Stimulated activated CD4-positive, alpha-beta T cell treated with anti-CD3 and anti-CD28 coated beads, TNF-alpha, amount 100 ng/mL, for 1 hour (primary cell): ENCODE results near the gene BANP.
A peak's percentile ranks its signal among the peaks of the same experiment; 100 is the strongest.

Experiments used
- DNase-seq, 3 donors: peaks; one replicate each; pipeline ENCODE4 v3.0.0-alpha.2; 2020; ENCODE audit warnings: low read depth in 3 of 3, low spot score in 1 of 3

The BANP gene

GRCh38 chr16:87948735-87949070 is 2.5 kb upstream of the BANP start:
- no peak for DNase-seq

GRCh38 chr16:87949071-87949744 is 2.0 kb upstream of the BANP start:
- DNase-seq: no peak

GRCh38 chr16:87951552-87952538 is 611 bp downstream of the BANP start:
- DNase-seq: no peak

- no peak for DNase-seq
Observed at GRCh38 chr16:87952751-87953150, 1.5 kb downstream of the BANP start.

- no peak for DNase-seq
Observed at GRCh38 chr16:87953308-87954215, 2.3 kb downstream of the BANP start.

- DNase-seq: no peak
Observed at GRCh38 chr16:87954361-87954760, 3.1 kb downstream of the BANP start.

- DNase-seq: no peak
Observed at GRCh38 chr16:87954826-87955225, 3.6 kb downstream of the BANP start.

GRCh38 chr16:87955302-87956097 is 4.3 kb downstream of the BANP start:
- no peak for DNase-seq

GRCh38 chr16:87956098-87956364 is 4.8 kb downstream of the BANP start:
- DNase-seq: no peak

GRCh38 chr16:87956365-87957231 is 5.4 kb downstream of the BANP start:
- peak; percentile 23 to 43 (median 42) for DNase-seq

GRCh38 chr16:87957296-87958094 is 6.3 kb downstream of the BANP start:
- no peak for DNase-seq

- no peak for DNase-seq
Observed at GRCh38 chr16:87958632-87959031, 7.4 kb downstream of the BANP start.

GRCh38 chr16:87959391-87959990 is 8.3 kb downstream of the BANP start:
- DNase-seq: no peak

GRCh38 chr16:87960296-87960695 is 9.1 kb downstream of the BANP start:
- DNase-seq: no peak

GRCh38 chr16:87960852-87961251 is 9.6 kb downstream of the BANP start:
- DNase-seq: no peak

GRCh38 chr16:87961623-87962022 is 10.4 kb downstream of the BANP start:
- DNase-seq: no peak

- DNase-seq: peak in 2 of 3 donors; percentile 45 to 52
Observed at GRCh38 chr16:87963400-87963799, 12.2 kb downstream of the BANP start.

- no peak for DNase-seq
Observed at GRCh38 chr16:87964049-87964659, 12.9 kb downstream of the BANP start.
